ENCODE results near the gene TRIM67. TPM values are rescaled to one million over a fixed set of nuclear protein-coding genes. Genes with fewer than 3 reads are reported as not detected.

The TRIM67 gene
- total and polyA plus RNA-seq, 9 of the 15 experiments (the other 6 are each of a cell fraction or from before 2014, with no cell fraction given) = 0.04 to 0.60 (median 0.31) TPM

- no peak for TF ChIP-seq PHB2 (IDR thresholded peaks at IDR 0.05; ENCODE audit: low read depth)
- no peak for TF ChIP-seq LCOR (CRISPR knock-in tag; IDR thresholded peaks at IDR 0.05)
- peak; percentile 67 for TF ChIP-seq PCBP1 (IDR thresholded peaks at IDR 0.05; ENCODE audit: low read depth, low read length, poor library complexity, severe bottlenecking)
- no peak for TF ChIP-seq ZNF436 (CRISPR knock-in tag; IDR thresholded peaks at IDR 0.05)
- no peak; the same call in 1 of the 2 replicates for TF ChIP-seq ZBTB43 (CRISPR knock-in tag; IDR thresholded peaks at IDR 0.05)
- no peak; the same call in 1 of the 2 replicates for TF ChIP-seq LEF1 (IDR thresholded peaks at IDR 0.05)
- no peak for TF ChIP-seq HNRNPLL (IDR thresholded peaks at IDR 0.05; ENCODE audit: low read depth, low read length, poor library complexity, severe bottlenecking)
- TF ChIP-seq EP400 (IDR thresholded peaks at IDR 0.05) = peak; percentile 91
- no peak for TF ChIP-seq AFF4 (CRISPR knock-in tag; IDR thresholded peaks at IDR 0.05)
- TF ChIP-seq SMARCE1 (IDR thresholded peaks at IDR 0.05) = no peak
- 0 out of 2 replicates have a peak, but pooled peaks have one; percentile 29 for TF ChIP-seq IRF9 (tag; IDR thresholded peaks at IDR 0.05)
- TF ChIP-seq VEZF1 (CRISPR knock-in tag; IDR thresholded peaks at IDR 0.05) = peak; percentile 57
- TF ChIP-seq WHSC1 (IDR thresholded peaks at IDR 0.05; ENCODE audit: low read length) = no peak
- TF ChIP-seq ARNT (IDR thresholded peaks at IDR 0.05) = no peak
- TF ChIP-seq HDAC1 (IDR thresholded peaks at IDR 0.05) = peak in 1 of 2 experiments; percentile 93; a peak in 2 of 4 replicates
- TF ChIP-seq HOXB6 (CRISPR knock-in tag; IDR thresholded peaks at IDR 0.05; ENCODE audit: borderline replicate concordance) = no peak
- no peak for TF ChIP-seq RAD21 (CRISPR knock-in tag; conservative IDR thresholded peaks at IDR 0.05 in 1 of 2, IDR thresholded peaks at IDR 0.05 in 1 of 2)
- TF ChIP-seq ZBTB8A (IDR thresholded peaks at IDR 0.05; ENCODE audit: partially characterized antibody) = no peak
- TF ChIP-seq ELF2 (CRISPR knock-in tag; IDR thresholded peaks at IDR 0.05) = peak; percentile 99
Measured at GRCh38 chr1:231240883-231241735, 79.3 kb downstream of the TRIM67 start, which contains the start of gene GNPAT (continued).

Measured in K562 (cell line).